Measurements from ENCODE around the gene GPR75. TPM values are rescaled to one million over a fixed set of nuclear protein-coding genes. Genes with fewer than 3 reads are reported as not detected.
A peak's percentile ranks its signal among the peaks of the same experiment; 100 is the strongest.

The GPR75 gene
- total RNA-seq, 2 experiments from 2014 or later, result 0.88 to 1.2 TPM

- no peak for TF ChIP-seq CTCF (IDR thresholded peaks at IDR 0.05)
- CTCF ChIA-PET, result no interaction called here
- H3K9me3 Mint-ChIP-seq, result no peaks in the 10 kb centered on the region
- H3K36me3 Mint-ChIP-seq (ENCODE audit: low read depth), result peaks cover 36% of the 10 kb centered on the region
- H3K27ac Mint-ChIP-seq, result no peak overlapping the region
- H3K4me3 Mint-ChIP-seq, result no peak overlapping the region
- DNase-seq (no peak), ATAC-seq (peak; percentile 64)
- H3K4me1 Mint-ChIP-seq (ENCODE audit: low read depth), result no peaks in the 10 kb centered on the region
- POLR2A ChIA-PET, result no interaction called here
- intact Hi-C loops (cut with micrococcal nuclease), result no loop called here
- no peaks in the 10 kb centered on the region for H3K27me3 Mint-ChIP-seq
Observed at GRCh38 chr2:53896864-53897263, 37.1 kb upstream of the GPR75 start.

- Mint-ChIP-seq H3K36me3 (ENCODE audit: low read depth) (peaks cover 54% of the 10 kb centered on the region), H3K4me3 (no peak overlapping the region), H3K27me3 (no peaks in the 10 kb centered on the region), H3K9me3 (no peaks in the 10 kb centered on the region), H3K4me1 (ENCODE audit: low read depth) (peaks cover 32% of the 10 kb centered on the region), H3K27ac (peak overlapping the region; percentile 50)
- no peak for TF ChIP-seq CTCF (IDR thresholded peaks at IDR 0.05)
- CTCF ChIA-PET, result interaction anchor here (1.2 kb wide), 1 partner anchor 16 kb away, joined by 3 read pairs; no protein-coding TSS in a partner anchor
- ATAC-seq (peak; percentile 73), DNase-seq (no peak)
- POLR2A ChIA-PET, result no interaction called here
- intact Hi-C loops (cut with micrococcal nuclease), result no loop called here
Observed at GRCh38 chr2:53886406-53887280, 26.9 kb upstream of the GPR75 start.

GRCh38 chr2:53884883-53885282 is 25.1 kb upstream of the GPR75 start:
- Mint-ChIP-seq H3K36me3 (ENCODE audit: low read depth) (peaks cover 52% of the 10 kb centered on the region), H3K4me3 (no peak overlapping the region), H3K4me1 (ENCODE audit: low read depth) (peaks cover 33% of the 10 kb centered on the region), H3K27me3 (no peaks in the 10 kb centered on the region), H3K9me3 (no peaks in the 10 kb centered on the region), H3K27ac (no peak overlapping the region)
- ATAC-seq (peak; percentile 57), DNase-seq (no peak)
- ChIA-PET CTCF (no interaction called here), POLR2A (no interaction called here)
- TF ChIP-seq CTCF (IDR thresholded peaks at IDR 0.05), result no peak
- intact Hi-C loops (cut with micrococcal nuclease), result no loop called here

- ChIA-PET POLR2A (no interaction called here), CTCF (no interaction called here)
- no peaks in the 10 kb centered on the region for H3K9me3 Mint-ChIP-seq
- H3K4me3 Mint-ChIP-seq, result no peak overlapping the region
- H3K36me3 Mint-ChIP-seq (ENCODE audit: low read depth), result peaks cover 44% of the 10 kb centered on the region
- no peaks in the 10 kb centered on the region for H3K27me3 Mint-ChIP-seq
- intact Hi-C loops (cut with micrococcal nuclease), result no loop called here
- ATAC-seq, result no peak
- no peak for DNase-seq
- peaks cover 30% of the 10 kb centered on the region for H3K4me1 Mint-ChIP-seq (ENCODE audit: low read depth)
- no peak overlapping the region for H3K27ac Mint-ChIP-seq
- no peak for TF ChIP-seq CTCF (IDR thresholded peaks at IDR 0.05)
Observed at GRCh38 chr2:53881986-53882385, 22.2 kb upstream of the GPR75 start.

- Mint-ChIP-seq H3K4me3 (no peak overlapping the region), H3K36me3 (ENCODE audit: low read depth) (peaks cover 38% of the 10 kb centered on the region), H3K27me3 (no peaks in the 10 kb centered on the region), H3K9me3 (no peaks in the 10 kb centered on the region), H3K4me1 (ENCODE audit: low read depth) (peaks cover 24% of the 10 kb centered on the region), H3K27ac (no peak overlapping the region)
- intact Hi-C loops (cut with micrococcal nuclease), result no loop called here
- POLR2A ChIA-PET, result no interaction called here
- DNase-seq (no peak), ATAC-seq (no peak)
- CTCF ChIA-PET, result no interaction called here
- no peak for TF ChIP-seq CTCF (IDR thresholded peaks at IDR 0.05)
Observed at GRCh38 chr2:53881360-53881759, 21.6 kb upstream of the GPR75 start.

Data from activated CD8-positive, alpha-beta T cell treated with anti-CD3 and anti-CD28 coated beads for 36 hours (primary cell).